ENCODE results near the gene FZD2. TPM values are rescaled to one million over a fixed set of nuclear protein-coding genes. Genes with fewer than 3 reads are reported as not detected.
"Not testable (repeated sequence)": the region's sequence is repeated elsewhere in the genome, so short reads cannot be mapped to it uniquely, and the experiment has no call there.

FZD2 gene
- 0.09 TPM for polyA plus RNA-seq (2013)

DNA sequence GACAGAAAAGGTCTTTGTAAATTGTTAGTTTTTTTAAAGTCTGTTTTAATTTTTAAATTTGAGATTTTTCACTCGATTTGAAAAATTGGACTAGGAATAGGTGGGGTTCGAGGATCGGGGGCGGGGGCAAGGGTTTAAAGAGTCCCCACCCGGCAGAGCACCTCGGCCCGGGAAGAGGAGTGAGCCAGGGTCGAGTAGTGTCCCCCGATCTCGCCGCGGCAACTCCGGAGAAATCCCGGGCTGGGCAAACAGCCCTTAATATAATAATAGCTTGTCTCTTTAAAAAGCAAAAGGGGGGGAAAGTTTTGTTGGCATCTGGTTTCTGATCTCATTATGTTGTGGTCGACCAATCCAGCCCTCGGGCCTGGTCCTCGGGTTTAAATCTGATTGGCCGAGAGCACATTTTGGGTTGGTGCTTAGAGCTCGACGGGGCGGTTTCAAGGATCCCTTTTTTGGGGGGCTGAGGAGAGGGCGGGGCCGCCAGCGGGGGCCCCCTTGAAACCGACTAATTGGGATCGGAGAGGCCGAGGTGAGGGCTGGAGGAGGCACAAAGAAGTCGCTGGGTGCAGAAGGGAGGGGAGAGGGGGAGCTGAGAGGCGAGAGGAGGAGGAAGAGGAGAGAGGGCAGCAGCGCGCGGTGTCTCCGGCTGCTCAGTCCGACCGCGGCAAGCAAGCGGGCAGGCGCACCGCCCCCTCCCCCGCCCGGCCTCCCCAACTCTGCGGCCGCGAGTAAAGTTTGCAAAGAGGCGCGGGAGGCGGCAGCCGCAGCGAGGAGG, at the start of gene FZD2:
FZD2 (plus strand) TSS at position 653 of the 775 bp plus-strand sequence. CDS start 205 bp downstream, outside the sequence.
- CTCF ChIA-PET = interaction anchor here (0.6 kb wide), 1 partner anchor 34 kb away, joined by 3 read pairs; no protein-coding TSS in a partner anchor
- 0% methylated on average over 29 of the region's 49 CpGs for WGBS (ENCODE audit: insufficient coverage)
- no peaks in the 10 kb centered on the region for H3K36me3 ChIP-seq (ENCODE audit: control insufficient read depth in 4 of 4, insufficient read depth in 4 of 4, low read length in 3 of 4)
- peaks cover 0 to 23% (median 22%) of the 10 kb centered on the region in 4 experiments for H3K4me1 ChIP-seq (ENCODE audit: control extremely low read depth in 1 of 4, control insufficient read depth in 4 of 4, insufficient read depth in 4 of 4, low read length in 3 of 4)
- peaks cover 7 to 78% (median 41%) of the 10 kb centered on the region in 5 experiments for H3K27me3 ChIP-seq (replicated peaks in 2 of 5; ENCODE audit: control insufficient read depth in 4 of 5, insufficient read depth in 5 of 5, low read length in 4 of 5)
- POLR2A ChIA-PET = no interaction called here
- peak within 1 kb of the TSS; percentile 33 to 81 (median 67) for H3K4me3 ChIP-seq (ENCODE audit: control insufficient read depth in 1 of 7, extremely low read depth in 1 of 7, insufficient read depth in 4 of 7, low read depth in 2 of 7, low read length in 6 of 7)
- peak within 1 kb of the TSS in 1 of 2 experiments; percentile 70 for H3K27ac ChIP-seq (ENCODE audit: insufficient read depth in 1 of 2, low read depth in 1 of 2, low read length in 2 of 2, poor library complexity in 1 of 2, severe bottlenecking in 2 of 2)
- peaks cover 0 to 8% (median 6%) of the 10 kb centered on the region in 5 experiments for H3K9me3 ChIP-seq (ENCODE audit: control extremely low read depth in 1 of 5, control insufficient read depth in 4 of 5, insufficient read depth in 2 of 5, low read depth in 1 of 5, low read length in 4 of 5)
- peak; percentile 76 to 89 (median 84) for DNase-seq

DNA sequence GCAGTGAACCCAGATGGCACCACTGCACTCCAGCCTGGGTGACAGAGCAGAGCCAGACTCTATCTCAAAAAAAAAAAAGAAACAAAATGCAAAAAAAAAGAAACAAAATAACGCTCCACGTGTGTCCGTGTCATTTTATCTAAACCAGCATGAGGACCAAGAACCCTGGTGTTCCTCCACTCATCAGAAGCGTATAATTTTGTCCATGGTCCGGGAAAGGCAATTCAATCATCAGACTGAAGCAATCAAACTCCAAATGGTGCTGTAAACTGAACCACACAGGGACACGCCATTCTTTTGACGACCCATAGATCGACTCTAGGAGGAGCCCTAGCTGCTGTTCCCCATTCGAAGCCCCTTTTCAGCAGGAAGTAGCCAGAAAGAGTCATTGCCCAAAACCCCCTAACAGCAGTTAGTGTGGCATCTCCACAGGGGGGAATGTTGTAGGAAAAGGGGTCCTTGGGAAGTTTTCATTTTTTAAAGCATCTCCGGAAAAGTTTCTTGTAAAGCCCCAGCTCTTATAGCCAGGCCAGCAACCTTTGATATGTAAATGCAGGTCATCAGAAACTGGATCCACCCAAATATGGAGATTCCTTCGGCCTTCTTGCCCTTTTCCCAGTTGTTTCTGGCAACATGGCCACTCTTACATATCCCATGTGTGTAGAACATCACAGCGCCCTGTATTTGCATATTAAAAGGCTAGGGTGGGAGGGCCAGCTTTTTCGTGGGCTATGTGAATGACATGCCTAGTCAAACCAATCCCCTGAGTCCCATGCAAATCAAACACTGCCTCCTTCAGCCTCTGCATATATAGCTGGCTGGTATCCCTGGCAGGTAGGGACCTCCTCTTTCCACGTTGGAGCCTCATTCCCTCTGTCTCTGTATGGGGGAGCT, 45.8 kb upstream of the FZD2 start:
- POLR2A ChIA-PET = not testable (repeated sequence)

DNA sequence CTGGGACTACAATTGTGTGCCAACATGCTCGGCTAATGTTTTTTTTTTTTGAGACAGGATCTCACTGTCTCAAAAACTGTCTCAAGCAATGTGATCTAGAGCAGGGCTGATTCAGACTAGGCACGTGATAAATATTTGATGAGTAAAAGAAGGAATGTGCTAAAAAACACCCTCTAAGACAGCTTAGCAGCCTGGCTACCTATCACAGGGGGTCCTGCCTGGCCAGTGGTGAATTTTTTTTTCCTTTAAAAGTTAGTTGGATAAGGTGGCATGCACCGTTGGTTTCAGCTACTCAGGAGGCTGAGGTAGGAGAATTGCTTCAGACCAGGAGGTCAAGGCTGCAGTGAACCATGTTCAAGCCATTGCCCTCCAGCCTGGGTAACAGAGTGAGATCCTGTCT, 39.3 kb upstream of the FZD2 start:
- WGBS (ENCODE audit: insufficient coverage) = 91% methylated on average over 1 of the region's 3 CpGs
- POLR2A ChIA-PET = no interaction called here
- CTCF ChIA-PET = no interaction called here

More for the DNA sequence above, 45.8 kb upstream of the FZD2 start:
- H3K9me3 ChIP-seq (ENCODE audit: control extremely low read depth in 1 of 5, control insufficient read depth in 4 of 5, insufficient read depth in 2 of 5, low read depth in 1 of 5, low read length in 4 of 5); H3K36me3 ChIP-seq (ENCODE audit: control insufficient read depth in 4 of 4, insufficient read depth in 4 of 4, low read length in 3 of 4); H3K4me1 ChIP-seq (ENCODE audit: control extremely low read depth in 1 of 4, control insufficient read depth in 4 of 4, insufficient read depth in 4 of 4, low read length in 3 of 4); H3K27me3 ChIP-seq (replicated peaks in 2 of 5; ENCODE audit: control insufficient read depth in 4 of 5, insufficient read depth in 5 of 5, low read length in 4 of 5): not testable (repeated sequence)
- WGBS (ENCODE audit: insufficient coverage) = 72% methylated on average over 8 of the region's 14 CpGs
- peak overlapping the region in 1 of 2 experiments; percentile 43 for H3K27ac ChIP-seq (ENCODE audit: insufficient read depth in 1 of 2, low read depth in 1 of 2, low read length in 2 of 2, poor library complexity in 1 of 2, severe bottlenecking in 2 of 2)
- CTCF ChIA-PET = interaction anchor here (0.6 to 1.5 kb wide), 7 partner anchors 11 to 223 kb away, joined by 3 to 7 read pairs (median 3); no protein-coding TSS in a partner anchor
- peak overlapping the region in 1 of 7 experiments; percentile 28 for H3K4me3 ChIP-seq (ENCODE audit: control insufficient read depth in 1 of 7, extremely low read depth in 1 of 7, insufficient read depth in 4 of 7, low read depth in 2 of 7, low read length in 6 of 7)
- DNase-seq = peak; percentile 54 to 70 (median 60)

DNA sequence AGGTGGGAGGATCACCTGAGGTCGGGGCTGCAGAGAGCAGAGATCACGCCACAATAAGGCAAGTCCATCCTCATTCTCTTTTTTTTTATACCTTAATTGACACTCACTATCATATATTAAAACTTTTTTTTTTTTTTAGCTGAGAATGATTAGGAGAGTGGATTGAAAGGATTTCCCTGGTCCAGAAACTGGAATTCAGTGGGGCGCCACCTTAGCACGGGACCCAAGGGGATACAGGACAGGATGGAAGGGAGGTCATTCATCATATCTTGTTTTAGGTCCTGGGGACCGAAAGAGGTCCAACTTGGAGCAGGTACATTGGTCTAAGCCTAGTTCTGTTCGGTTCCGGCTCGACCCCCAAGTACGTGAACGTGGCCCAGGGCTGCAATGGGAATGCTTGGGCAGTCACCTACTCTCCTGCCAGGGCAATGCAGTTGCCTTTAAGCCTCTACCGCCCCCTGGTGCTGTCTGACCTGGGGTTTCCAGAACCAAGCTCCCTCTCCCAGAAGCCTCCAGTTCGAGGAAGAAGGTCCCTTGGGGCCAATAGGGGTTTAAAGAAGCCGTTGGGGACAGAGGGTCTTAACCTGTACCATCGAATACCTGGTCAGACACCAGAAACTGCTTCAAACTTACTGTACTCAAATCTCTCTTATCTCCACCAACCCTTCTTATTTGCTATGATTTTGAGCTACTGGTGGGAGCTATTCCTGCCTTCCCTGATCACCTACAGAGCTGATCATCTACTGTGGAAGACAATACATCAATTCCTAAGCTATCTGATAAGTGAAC, 34.2 kb upstream of the FZD2 start:
- ChIA-PET CTCF (interaction anchor here (0.6 to 2.8 kb wide), 32 partner anchors 10 to 345 kb away, joined by 3 to 21 read pairs (median 4); partner anchors contain the start of genes FZD2, GPATCH8 and ITGA2B), POLR2A (interaction anchor here (0.6 to 0.9 kb wide), 2 partner anchors 140 to 1116 kb away, joined by 3 to 4 read pairs; no protein-coding TSS in a partner anchor)
- H3K9me3 ChIP-seq (ENCODE audit: control extremely low read depth in 1 of 5, control insufficient read depth in 4 of 5, insufficient read depth in 2 of 5, low read depth in 1 of 5, low read length in 4 of 5) = peaks cover 0 to 6% (median 2%) of the 10 kb centered on the region in 5 experiments
- H3K27me3 ChIP-seq (replicated peaks in 2 of 5; ENCODE audit: control insufficient read depth in 4 of 5, insufficient read depth in 5 of 5, low read length in 4 of 5) = no peaks in the 10 kb centered on the region
- 37% methylated on average over 7 of the region's 14 CpGs for WGBS (ENCODE audit: insufficient coverage)
- H3K4me3 ChIP-seq (ENCODE audit: control insufficient read depth in 1 of 7, extremely low read depth in 1 of 7, insufficient read depth in 4 of 7, low read depth in 2 of 7, low read length in 6 of 7) = peak overlapping the region in 1 of 7 experiments; percentile 42
- no peak overlapping the region for H3K27ac ChIP-seq (ENCODE audit: insufficient read depth in 1 of 2, low read depth in 1 of 2, low read length in 2 of 2, poor library complexity in 1 of 2, severe bottlenecking in 2 of 2)
- H3K4me1 ChIP-seq (ENCODE audit: control extremely low read depth in 1 of 4, control insufficient read depth in 4 of 4, insufficient read depth in 4 of 4, low read length in 3 of 4) = peaks cover 0 to 4% (median 2%) of the 10 kb centered on the region in 4 experiments
- peak; percentile 78 to 83 (median 81) for DNase-seq
- H3K36me3 ChIP-seq (ENCODE audit: control insufficient read depth in 4 of 4, insufficient read depth in 4 of 4, low read length in 3 of 4) = no peaks in the 10 kb centered on the region

More for the DNA sequence above, 39.3 kb upstream of the FZD2 start:
- Histone ChIP-seq H3K4me3 (ENCODE audit: control insufficient read depth in 1 of 7, extremely low read depth in 1 of 7, insufficient read depth in 4 of 7, low read depth in 2 of 7, low read length in 6 of 7) (no peak overlapping the region), H3K9me3 (ENCODE audit: control extremely low read depth in 1 of 5, control insufficient read depth in 4 of 5, insufficient read depth in 2 of 5, low read depth in 1 of 5, low read length in 4 of 5) (no peaks in the 10 kb centered on the region), H3K4me1 (ENCODE audit: control extremely low read depth in 1 of 4, control insufficient read depth in 4 of 4, insufficient read depth in 4 of 4, low read length in 3 of 4) (no peaks in the 10 kb centered on the region), H3K27me3 (replicated peaks in 2 of 5; ENCODE audit: control insufficient read depth in 4 of 5, insufficient read depth in 5 of 5, low read length in 4 of 5) (peaks cover 0 to 3% (median 0%) of the 10 kb centered on the region in 5 experiments), H3K36me3 (ENCODE audit: control insufficient read depth in 4 of 4, insufficient read depth in 4 of 4, low read length in 3 of 4) (no peaks in the 10 kb centered on the region), H3K27ac (ENCODE audit: insufficient read depth in 1 of 2, low read depth in 1 of 2, low read length in 2 of 2, poor library complexity in 1 of 2, severe bottlenecking in 2 of 2) (no peak overlapping the region)
- DNase-seq = no peak

DNA sequence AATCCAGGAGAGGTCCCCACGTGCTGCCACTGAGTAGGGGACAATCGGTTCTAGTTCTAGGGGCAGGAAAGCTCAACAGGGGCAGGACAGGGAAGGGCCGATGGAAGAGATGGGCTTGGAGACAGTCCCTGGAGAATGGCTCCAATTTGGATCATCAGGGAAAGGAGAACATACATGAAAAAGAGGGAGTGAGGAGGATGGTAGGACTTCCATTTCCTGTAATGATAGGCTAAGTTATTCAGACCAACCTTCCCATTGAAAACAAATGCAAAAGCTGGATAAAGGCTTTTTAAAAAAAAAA, 33.7 kb upstream of the FZD2 start:
- Histone ChIP-seq H3K27ac (ENCODE audit: insufficient read depth in 1 of 2, low read depth in 1 of 2, low read length in 2 of 2, poor library complexity in 1 of 2, severe bottlenecking in 2 of 2) (no peak overlapping the region), H3K36me3 (ENCODE audit: control insufficient read depth in 4 of 4, insufficient read depth in 4 of 4, low read length in 3 of 4) (no peaks in the 10 kb centered on the region), H3K9me3 (ENCODE audit: control extremely low read depth in 1 of 5, control insufficient read depth in 4 of 5, insufficient read depth in 2 of 5, low read depth in 1 of 5, low read length in 4 of 5) (peaks cover 0 to 6% (median 2%) of the 10 kb centered on the region in 5 experiments), H3K4me1 (ENCODE audit: control extremely low read depth in 1 of 4, control insufficient read depth in 4 of 4, insufficient read depth in 4 of 4, low read length in 3 of 4) (peaks cover 0 to 4% (median 2%) of the 10 kb centered on the region in 4 experiments), H3K4me3 (ENCODE audit: control insufficient read depth in 1 of 7, extremely low read depth in 1 of 7, insufficient read depth in 4 of 7, low read depth in 2 of 7, low read length in 6 of 7) (no peak overlapping the region), H3K27me3 (replicated peaks in 2 of 5; ENCODE audit: control insufficient read depth in 4 of 5, insufficient read depth in 5 of 5, low read length in 4 of 5) (no peaks in the 10 kb centered on the region)
- ChIA-PET POLR2A (interaction anchor here (0.5 kb wide), 1 partner anchor 19 kb away, joined by 6 read pairs; no protein-coding TSS in a partner anchor), CTCF (interaction anchor here (0.6 to 2.8 kb wide), 28 partner anchors 10 to 322 kb away, joined by 3 to 21 read pairs (median 4); partner anchors contain the start of genes FZD2, GPATCH8 and ITGA2B)
- WGBS (ENCODE audit: insufficient coverage) = 82% methylated on average over 3 of the region's 3 CpGs
- no peak for DNase-seq

DNA sequence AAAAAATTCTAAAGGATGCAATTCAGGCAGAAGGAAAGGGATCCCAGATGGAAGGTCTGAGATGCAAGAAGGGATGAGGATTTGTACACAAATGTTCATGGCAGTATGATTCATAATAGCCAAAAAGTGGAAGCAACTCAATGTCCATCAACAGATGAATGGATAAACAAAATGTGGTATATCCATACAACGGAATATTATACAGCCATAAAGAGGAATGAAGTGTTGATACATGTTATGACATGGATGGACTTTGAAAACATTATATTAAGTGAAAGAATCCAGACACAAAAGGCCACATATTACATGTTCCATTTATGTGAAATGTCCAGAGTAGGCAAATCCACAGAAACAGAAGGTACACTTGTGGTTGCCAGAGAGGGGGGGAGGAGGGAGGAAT, 30.2 kb upstream of the FZD2 start:
- Histone ChIP-seq H3K4me3 (ENCODE audit: control insufficient read depth in 1 of 7, extremely low read depth in 1 of 7, insufficient read depth in 4 of 7, low read depth in 2 of 7, low read length in 6 of 7) (no peak overlapping the region), H3K27ac (ENCODE audit: insufficient read depth in 1 of 2, low read depth in 1 of 2, low read length in 2 of 2, poor library complexity in 1 of 2, severe bottlenecking in 2 of 2) (no peak overlapping the region), H3K9me3 (ENCODE audit: control extremely low read depth in 1 of 5, control insufficient read depth in 4 of 5, insufficient read depth in 2 of 5, low read depth in 1 of 5, low read length in 4 of 5) (peaks cover 0 to 6% (median 2%) of the 10 kb centered on the region in 5 experiments), H3K36me3 (ENCODE audit: control insufficient read depth in 4 of 4, insufficient read depth in 4 of 4, low read length in 3 of 4) (no peaks in the 10 kb centered on the region), H3K4me1 (ENCODE audit: control extremely low read depth in 1 of 4, control insufficient read depth in 4 of 4, insufficient read depth in 4 of 4, low read length in 3 of 4) (peaks cover 0 to 4% (median 2%) of the 10 kb centered on the region in 4 experiments), H3K27me3 (replicated peaks in 2 of 5; ENCODE audit: control insufficient read depth in 4 of 5, insufficient read depth in 5 of 5, low read length in 4 of 5) (no peaks in the 10 kb centered on the region)
- no CpG with 5 or more reads among the region's 1 CpG for WGBS (ENCODE audit: insufficient coverage)
- ChIA-PET CTCF (no interaction called here), POLR2A (no interaction called here)
- DNase-seq = no peak
